Measurements from ENCODE around the gene SPATA2. TPM values are rescaled to one million over a fixed set of nuclear protein-coding genes. Genes with fewer than 3 reads are reported as not detected.
A peak's percentile ranks its signal among the peaks of the same experiment; 100 is the strongest.
"Not testable (repeated sequence)": the region's sequence is repeated elsewhere in the genome, so short reads cannot be mapped to it uniquely, and the experiment has no call there.

SPATA2 gene
- 1 to 10 TPM; 3.3 to 5.6 (median 4.0) TPM for total RNA-seq

DNA sequence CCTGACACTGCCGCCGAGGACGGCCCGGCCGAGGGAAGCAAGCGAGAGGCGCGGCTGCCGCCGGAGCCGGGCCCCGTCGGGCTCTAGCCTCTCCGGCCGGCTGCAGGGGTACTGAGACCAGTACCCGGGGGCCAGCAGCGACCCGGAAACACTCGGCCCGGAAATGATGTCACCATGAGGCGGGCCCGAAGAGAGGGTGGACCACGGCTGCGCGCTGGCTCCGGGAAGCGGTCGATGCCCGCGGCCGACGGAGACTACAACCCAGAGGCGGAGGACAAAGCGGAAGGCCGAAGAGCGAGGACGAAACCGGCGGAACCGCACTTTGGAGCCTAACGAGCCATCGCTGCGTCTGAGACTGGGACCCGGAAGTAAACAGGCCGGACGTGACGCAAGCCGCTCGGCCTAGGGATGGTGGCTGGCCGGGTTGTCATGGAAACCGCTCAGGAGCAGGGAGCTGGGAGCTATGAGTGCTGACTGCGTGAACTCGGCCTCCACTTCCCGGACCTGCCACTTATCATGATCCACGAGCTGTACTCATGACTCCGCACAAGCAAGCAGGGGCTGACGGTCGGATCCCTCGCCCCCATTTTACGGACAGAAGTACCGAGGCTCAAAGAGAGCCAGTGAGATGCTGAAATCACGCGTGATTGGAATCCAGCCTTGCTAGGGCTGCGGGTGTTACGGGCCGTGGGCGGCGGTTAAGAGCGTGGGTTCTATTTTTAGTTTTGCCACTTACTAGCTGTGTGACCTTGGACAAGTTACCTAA is at the start of gene SPATA2:
Gene SPATA2 (minus strand): TSS at position 150 of the 766 bp plus-strand sequence. CDS start 7,039 bp downstream, outside the sequence.
- Histone ChIP-seq H3K4me3 (peak within 1 kb of the TSS; percentile 73 to 99 (median 85)), H3K4me1 (peaks cover 17 to 58% (median 24%) of the 10 kb centered on the region in 3 donors), H3K27me3 (no peaks in the 10 kb centered on the region), H3K27ac (peak within 1 kb of the TSS; percentile 92 to 98 (median 97)), H3K9me3 (no peaks in the 10 kb centered on the region), H3K36me3 (peaks cover 0 to 4% (median 0%) of the 10 kb centered on the region in 3 donors)
- TF ChIP-seq POLR2A (IDR thresholded peaks at IDR 0.05) = peak in 2 of 4 donors; percentile 60 to 72
- TF ChIP-seq, protein P1, sequence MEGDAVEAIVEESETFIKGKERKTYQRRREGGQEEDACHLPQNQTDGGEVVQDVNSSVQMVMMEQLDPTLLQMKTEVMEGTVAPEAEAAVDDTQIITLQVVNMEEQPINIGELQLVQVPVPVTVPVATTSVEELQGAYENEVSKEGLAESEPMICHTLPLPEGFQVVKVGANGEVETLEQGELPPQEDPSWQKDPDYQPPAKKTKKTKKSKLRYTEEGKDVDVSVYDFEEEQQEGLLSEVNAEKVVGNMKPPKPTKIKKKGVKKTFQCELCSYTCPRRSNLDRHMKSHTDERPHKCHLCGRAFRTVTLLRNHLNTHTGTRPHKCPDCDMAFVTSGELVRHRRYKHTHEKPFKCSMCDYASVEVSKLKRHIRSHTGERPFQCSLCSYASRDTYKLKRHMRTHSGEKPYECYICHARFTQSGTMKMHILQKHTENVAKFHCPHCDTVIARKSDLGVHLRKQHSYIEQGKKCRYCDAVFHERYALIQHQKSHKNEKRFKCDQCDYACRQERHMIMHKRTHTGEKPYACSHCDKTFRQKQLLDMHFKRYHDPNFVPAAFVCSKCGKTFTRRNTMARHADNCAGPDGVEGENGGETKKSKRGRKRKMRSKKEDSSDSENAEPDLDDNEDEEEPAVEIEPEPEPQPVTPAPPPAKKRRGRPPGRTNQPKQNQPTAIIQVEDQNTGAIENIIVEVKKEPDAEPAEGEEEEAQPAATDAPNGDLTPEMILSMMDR (IDR thresholded peaks at IDR 0.05) = no peak
- WGBS, 2 donors = 0 to 1% methylated on average over 32 to 34 of the region's 69 CpGs
- DNase-seq = peak; percentile 83
- intact Hi-C loops (cut with DNase I) = no loop called here

- Histone ChIP-seq H3K4me3 (no peak overlapping the region), H3K36me3 (peaks cover 0 to 34% (median 4%) of the 10 kb centered on the region in 3 donors), H3K27ac (no peak overlapping the region), H3K4me1 (no peaks in the 10 kb centered on the region), H3K9me3 (no peaks in the 10 kb centered on the region), H3K27me3 (no peaks in the 10 kb centered on the region)
- TF ChIP-seq, protein P1 (IDR thresholded peaks at IDR 0.05) = no peak
- no peak for TF ChIP-seq POLR2A (IDR thresholded peaks at IDR 0.05)
- intact Hi-C loops (cut with DNase I) = no loop called here
- no peak for DNase-seq
- WGBS, 2 donors = 81 to 88% methylated on average over 4 of the region's 4 CpGs
Observed at GRCh38 chr20:49961413-49961812, 46.1 kb upstream of the SPATA2 start.

DNA sequence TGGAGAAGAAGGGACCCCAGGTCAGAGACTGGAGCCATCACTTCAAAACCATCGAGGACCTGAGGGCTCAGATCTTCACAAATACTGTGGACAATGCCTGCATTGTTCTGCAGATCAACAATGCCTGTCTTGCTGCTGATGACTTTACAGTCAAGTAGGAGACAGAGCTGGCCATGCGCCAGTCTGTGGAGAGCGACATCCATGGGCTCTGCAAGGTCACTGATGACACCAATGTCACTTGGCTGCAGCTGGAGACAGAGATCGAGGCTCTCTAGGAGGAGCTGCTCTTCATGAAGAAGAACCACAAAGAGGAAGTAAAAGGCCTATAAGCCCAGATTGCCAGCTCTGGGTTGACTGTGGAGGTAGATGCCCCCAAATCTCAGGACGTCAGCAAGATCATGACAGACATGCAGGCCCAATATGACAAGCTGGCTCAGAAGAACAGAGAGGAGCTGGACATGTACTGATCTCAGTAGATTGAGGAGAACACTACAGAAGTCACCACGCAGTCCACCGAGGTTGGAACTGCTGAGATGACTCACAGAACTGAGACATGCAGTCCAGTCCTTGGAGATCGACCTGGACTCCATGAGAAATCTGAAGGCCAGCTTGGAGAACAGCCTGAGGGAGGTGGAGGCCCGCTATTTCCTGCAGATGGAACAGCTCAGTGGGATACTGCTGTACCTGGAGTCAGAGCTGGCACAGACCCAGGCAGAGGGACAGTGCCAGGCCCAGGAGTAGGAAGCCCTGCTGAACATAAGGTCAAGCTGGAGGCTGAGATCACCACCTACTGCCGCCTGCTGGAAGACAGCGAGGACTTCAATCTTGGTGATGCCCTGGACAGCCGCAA is 42.0 kb upstream of the SPATA2 start:
- DNase-seq; H3K27me3 ChIP-seq; intact Hi-C loops (cut with DNase I); H3K4me3 ChIP-seq; H3K27ac ChIP-seq; H3K4me1 ChIP-seq; H3K9me3 ChIP-seq: not testable (repeated sequence)
- H3K36me3 ChIP-seq = peaks cover 10 to 58% (median 23%) of the 10 kb centered on the region in 3 donors
- 86% methylated on average over 10 of the region's 12 CpGs for WGBS, 2 donors

GRCh38 chr20:49956689-49957088 is 41.4 kb upstream of the SPATA2 start:
- H3K27ac ChIP-seq = no peak overlapping the region
- DNase-seq = no peak
- TF ChIP-seq POLR2A (IDR thresholded peaks at IDR 0.05) = no peak
- TF ChIP-seq, protein P1 (IDR thresholded peaks at IDR 0.05) = no peak
- no peaks in the 10 kb centered on the region for H3K9me3 ChIP-seq
- no peak overlapping the region for H3K4me3 ChIP-seq
- H3K4me1 ChIP-seq = peaks cover 0 to under 1% (median 0%) of the 10 kb centered on the region in 3 donors
- intact Hi-C loops (cut with DNase I) = no loop called here
- H3K27me3 ChIP-seq = no peaks in the 10 kb centered on the region
- H3K36me3 ChIP-seq = peaks cover 13 to 64% (median 29%) of the 10 kb centered on the region in 3 donors
- WGBS, 2 donors = 94 to 100% methylated on average over 4 to 16 of the region's 18 CpGs

- H3K27me3 ChIP-seq; DNase-seq; H3K4me3 ChIP-seq; intact Hi-C loops (cut with DNase I); H3K4me1 ChIP-seq; H3K27ac ChIP-seq; H3K9me3 ChIP-seq: not testable (repeated sequence)
- WGBS, 2 donors = 91 to 94% methylated on average over 8 to 12 of the region's 12 CpGs
- H3K36me3 ChIP-seq = peaks cover 13 to 72% (median 34%) of the 10 kb centered on the region in 3 donors
Observed at GRCh38 chr20:49955830-49956396, 40.6 kb upstream of the SPATA2 start.

Data from esophagus squamous epithelium (tissue), 5 donors.